Jurkat, Clone E6-1 (cell line): ENCODE measurements around the gene AGPAT1.
"Not testable (repeated sequence)": the region's sequence is repeated elsewhere in the genome, so short reads cannot be mapped to it uniquely, and the experiment has no call there.

ENCODE experiments used
- DNase-seq: peaks from one replicate; pipeline ENCODE4 v3.0.0-alpha.2; 2011; ENCODE audit warnings: low read depth, low spot score
- H3K4me3 ChIP-seq: 2 replicates; pipeline ENCODE4 v1.5.1; 2011; ENCODE audit warnings: mild to moderate bottlenecking, low read length, control low read depth, moderate library complexity

The AGPAT1 gene

GRCh38 chr6:32202186-32202585 lies 26.3 kb upstream of the AGPAT1 start:
- no peak overlapping the region for H3K4me3 ChIP-seq
- DNase-seq = no peak

- no peak for DNase-seq
- H3K4me3 ChIP-seq = no peak overlapping the region
Measured at GRCh38 chr6:32200711-32201475, 25.0 kb upstream of the AGPAT1 start.

- H3K4me3 ChIP-seq = no peak overlapping the region
- no peak for DNase-seq
Measured at GRCh38 chr6:32198866-32199265, 23.0 kb upstream of the AGPAT1 start.

- no peak overlapping the region for H3K4me3 ChIP-seq
Measured at GRCh38 chr6:32198345-32198696, 22.4 kb upstream of the AGPAT1 start.

GRCh38 chr6:32196682-32197616 lies 21.1 kb upstream of the AGPAT1 start:
- no peak for DNase-seq
- H3K4me3 ChIP-seq = peak overlapping the region; percentile 98

More at GRCh38 chr6:32198345-32198696, 22.4 kb upstream of the AGPAT1 start:
- DNase-seq = no peak

GRCh38 chr6:32195902-32196681 lies 20.2 kb upstream of the AGPAT1 start:
- H3K4me3 ChIP-seq = peak overlapping the region; percentile 98
- DNase-seq = no peak

GRCh38 chr6:32195652-32195901 lies 19.7 kb upstream of the AGPAT1 start:
- peak; percentile 98 for DNase-seq
- H3K4me3 ChIP-seq = peak overlapping the region; percentile 98

- peak overlapping the region; percentile 98 for H3K4me3 ChIP-seq
- peak; percentile 68 for DNase-seq
Measured at GRCh38 chr6:32194825-32195651, 19.2 kb upstream of the AGPAT1 start.

GRCh38 chr6:32194388-32194787 lies 18.5 kb upstream of the AGPAT1 start:
- peak overlapping the region; percentile 98; the same call in 1 of the 2 replicates for H3K4me3 ChIP-seq
- DNase-seq = no peak

- H3K4me3 ChIP-seq = peak overlapping the region; percentile 62
- not testable (repeated sequence) for DNase-seq
Measured at GRCh38 chr6:32193096-32193495, 17.2 kb upstream of the AGPAT1 start.

GRCh38 chr6:32192608-32193039 lies 16.7 kb upstream of the AGPAT1 start, which contains the start of gene GPSM3:
Gene GPSM3, minus strand, starts transcription at chr6:32192643. Its CDS starts 130 bp downstream, at chr6:32192513.
- H3K4me3 ChIP-seq = peak within 1 kb of the TSS; percentile 62
- DNase-seq = peak; percentile 87

- H3K4me3 ChIP-seq = peak overlapping the region; percentile 62
Measured at GRCh38 chr6:32191696-32192607, 16.1 kb upstream of the AGPAT1 start.

GRCh38 chr6:32190911-32191677 lies 15.2 kb upstream of the AGPAT1 start:
- DNase-seq = no peak
- peak overlapping the region; percentile 62 for H3K4me3 ChIP-seq

More at GRCh38 chr6:32191696-32192607, 16.1 kb upstream of the AGPAT1 start:
- DNase-seq = no peak

GRCh38 chr6:32190054-32190851 lies 14.4 kb upstream of the AGPAT1 start, which contains the start of gene PBX2:
Gene PBX2, minus strand, starts transcription at chr6:32190202. Its CDS starts 287 bp downstream, at chr6:32189915.
- peak; percentile 90 for DNase-seq

GRCh38 chr6:32189742-32190053 lies 13.8 kb upstream of the AGPAT1 start:
- DNase-seq = no peak
- H3K4me3 ChIP-seq = peak overlapping the region; percentile 64

More at GRCh38 chr6:32190054-32190851, 14.4 kb upstream of the AGPAT1 start, which contains the start of gene PBX2:
- peak within 1 kb of the TSS; percentile 64 for H3K4me3 ChIP-seq
